ENCODE results near the gene KCNJ2.

KCNJ2 gene

GRCh38 chr17:70172449-70172848 is 3.1 kb downstream of the KCNJ2 start:
- H3K27ac ChIP-seq (ENCODE audit: low read depth, low read length), result no peak overlapping the region
- no peaks in the 10 kb centered on the region for H3K9me3 ChIP-seq (ENCODE audit: control insufficient read depth in 1 of 2, low read length in 2 of 2)
- no peak overlapping the region for H3K9ac ChIP-seq (ENCODE audit: low read depth in 1 of 2, low read length in 2 of 2)
- peaks cover 2 to 6% of the 10 kb centered on the region in 2 donors for H3K27me3 ChIP-seq (ENCODE audit: control insufficient read depth in 1 of 2, insufficient read depth in 2 of 2, low read length in 2 of 2)
- H3K4me3 ChIP-seq (ENCODE audit: low read depth in 1 of 2, low read length in 2 of 2), result no peak overlapping the region
- H3K4me1 ChIP-seq (ENCODE audit: control insufficient read depth in 1 of 2, insufficient read depth in 2 of 2, low read length in 2 of 2), result peaks cover 7 to 25% of the 10 kb centered on the region in 2 donors
- H3K36me3 ChIP-seq (ENCODE audit: control insufficient read depth in 1 of 2, insufficient read depth in 2 of 2, low read length in 2 of 2), result peaks cover 6 to 7% of the 10 kb centered on the region in 2 donors

GRCh38 chr17:70172923-70173322 is 3.6 kb downstream of the KCNJ2 start:
- no peaks in the 10 kb centered on the region for H3K9me3 ChIP-seq (ENCODE audit: control insufficient read depth in 1 of 2, low read length in 2 of 2)
- no peak overlapping the region for H3K9ac ChIP-seq (ENCODE audit: low read depth in 1 of 2, low read length in 2 of 2)
- no peak overlapping the region for H3K27ac ChIP-seq (ENCODE audit: low read depth, low read length)
- peaks cover 6 to 7% of the 10 kb centered on the region in 2 donors for H3K36me3 ChIP-seq (ENCODE audit: control insufficient read depth in 1 of 2, insufficient read depth in 2 of 2, low read length in 2 of 2)
- H3K27me3 ChIP-seq (ENCODE audit: control insufficient read depth in 1 of 2, insufficient read depth in 2 of 2, low read length in 2 of 2), result peaks cover 2 to 6% of the 10 kb centered on the region in 2 donors
- peaks cover 7 to 21% of the 10 kb centered on the region in 2 donors for H3K4me1 ChIP-seq (ENCODE audit: control insufficient read depth in 1 of 2, insufficient read depth in 2 of 2, low read length in 2 of 2)
- H3K4me3 ChIP-seq (ENCODE audit: low read depth in 1 of 2, low read length in 2 of 2), result no peak overlapping the region

GRCh38 chr17:70173681-70174080 is 4.3 kb downstream of the KCNJ2 start:
- Histone ChIP-seq H3K9ac (ENCODE audit: low read depth in 1 of 2, low read length in 2 of 2) (no peak overlapping the region), H3K27me3 (ENCODE audit: control insufficient read depth in 1 of 2, insufficient read depth in 2 of 2, low read length in 2 of 2) (peaks cover 2 to 6% of the 10 kb centered on the region in 2 donors), H3K9me3 (ENCODE audit: control insufficient read depth in 1 of 2, low read length in 2 of 2) (no peaks in the 10 kb centered on the region), H3K4me3 (ENCODE audit: low read depth in 1 of 2, low read length in 2 of 2) (no peak overlapping the region), H3K27ac (ENCODE audit: low read depth, low read length) (no peak overlapping the region), H3K4me1 (ENCODE audit: control insufficient read depth in 1 of 2, insufficient read depth in 2 of 2, low read length in 2 of 2) (peaks cover 7 to 20% of the 10 kb centered on the region in 2 donors), H3K36me3 (ENCODE audit: control insufficient read depth in 1 of 2, insufficient read depth in 2 of 2, low read length in 2 of 2) (peaks cover 6 to 7% of the 10 kb centered on the region in 2 donors)

- Histone ChIP-seq H3K27ac (ENCODE audit: low read depth, low read length) (no peak overlapping the region), H3K4me3 (ENCODE audit: low read depth in 1 of 2, low read length in 2 of 2) (no peak overlapping the region), H3K4me1 (ENCODE audit: control insufficient read depth in 1 of 2, insufficient read depth in 2 of 2, low read length in 2 of 2) (no peaks in the 10 kb centered on the region), H3K36me3 (ENCODE audit: control insufficient read depth in 1 of 2, insufficient read depth in 2 of 2, low read length in 2 of 2) (no peaks in the 10 kb centered on the region), H3K9ac (ENCODE audit: low read depth in 1 of 2, low read length in 2 of 2) (no peak overlapping the region), H3K27me3 (ENCODE audit: control insufficient read depth in 1 of 2, insufficient read depth in 2 of 2, low read length in 2 of 2) (no peaks in the 10 kb centered on the region), H3K9me3 (ENCODE audit: control insufficient read depth in 1 of 2, low read length in 2 of 2) (no peaks in the 10 kb centered on the region)
Observed at GRCh38 chr17:70181376-70181775, 12.0 kb downstream of the KCNJ2 start.

- no peak overlapping the region for H3K27ac ChIP-seq (ENCODE audit: low read depth, low read length)
- no peak overlapping the region for H3K9ac ChIP-seq (ENCODE audit: low read depth in 1 of 2, low read length in 2 of 2)
- H3K36me3 ChIP-seq (ENCODE audit: control insufficient read depth in 1 of 2, insufficient read depth in 2 of 2, low read length in 2 of 2), result no peaks in the 10 kb centered on the region
Observed at GRCh38 chr17:70181866-70182265, 12.5 kb downstream of the KCNJ2 start.

GRCh38 chr17:70183508-70183907 is 14.2 kb downstream of the KCNJ2 start:
- no peaks in the 10 kb centered on the region for H3K4me1 ChIP-seq (ENCODE audit: control insufficient read depth in 1 of 2, insufficient read depth in 2 of 2, low read length in 2 of 2)
- no peak overlapping the region for H3K9ac ChIP-seq (ENCODE audit: low read depth in 1 of 2, low read length in 2 of 2)
- H3K27me3 ChIP-seq (ENCODE audit: control insufficient read depth in 1 of 2, insufficient read depth in 2 of 2, low read length in 2 of 2), result no peaks in the 10 kb centered on the region
- no peak overlapping the region for H3K27ac ChIP-seq (ENCODE audit: low read depth, low read length)
- H3K9me3 ChIP-seq (ENCODE audit: control insufficient read depth in 1 of 2, low read length in 2 of 2), result no peaks in the 10 kb centered on the region
- H3K36me3 ChIP-seq (ENCODE audit: control insufficient read depth in 1 of 2, insufficient read depth in 2 of 2, low read length in 2 of 2), result no peaks in the 10 kb centered on the region
- H3K4me3 ChIP-seq (ENCODE audit: low read depth in 1 of 2, low read length in 2 of 2), result no peak overlapping the region

More at GRCh38 chr17:70181866-70182265, 12.5 kb downstream of the KCNJ2 start:
- H3K27me3 ChIP-seq (ENCODE audit: control insufficient read depth in 1 of 2, insufficient read depth in 2 of 2, low read length in 2 of 2), result no peaks in the 10 kb centered on the region
- H3K4me3 ChIP-seq (ENCODE audit: low read depth in 1 of 2, low read length in 2 of 2), result no peak overlapping the region
- H3K4me1 ChIP-seq (ENCODE audit: control insufficient read depth in 1 of 2, insufficient read depth in 2 of 2, low read length in 2 of 2), result no peaks in the 10 kb centered on the region
- H3K9me3 ChIP-seq (ENCODE audit: control insufficient read depth in 1 of 2, low read length in 2 of 2), result no peaks in the 10 kb centered on the region

GRCh38 chr17:70184207-70184606 is 14.9 kb downstream of the KCNJ2 start:
- Histone ChIP-seq H3K27ac (ENCODE audit: low read depth, low read length) (no peak overlapping the region), H3K4me3 (ENCODE audit: low read depth in 1 of 2, low read length in 2 of 2) (no peak overlapping the region)

GRCh38 chr17:70184770-70185169 is 15.4 kb downstream of the KCNJ2 start:
- H3K27ac ChIP-seq (ENCODE audit: low read depth, low read length), result no peak overlapping the region
- H3K4me1 ChIP-seq (ENCODE audit: control insufficient read depth in 1 of 2, insufficient read depth in 2 of 2, low read length in 2 of 2), result no peaks in the 10 kb centered on the region
- H3K9ac ChIP-seq (ENCODE audit: low read depth in 1 of 2, low read length in 2 of 2), result no peak overlapping the region
- H3K36me3 ChIP-seq (ENCODE audit: control insufficient read depth in 1 of 2, insufficient read depth in 2 of 2, low read length in 2 of 2), result no peaks in the 10 kb centered on the region
- no peaks in the 10 kb centered on the region for H3K9me3 ChIP-seq (ENCODE audit: control insufficient read depth in 1 of 2, low read length in 2 of 2)
- no peak overlapping the region for H3K4me3 ChIP-seq (ENCODE audit: low read depth in 1 of 2, low read length in 2 of 2)
- H3K27me3 ChIP-seq (ENCODE audit: control insufficient read depth in 1 of 2, insufficient read depth in 2 of 2, low read length in 2 of 2), result no peaks in the 10 kb centered on the region

More at GRCh38 chr17:70184207-70184606, 14.9 kb downstream of the KCNJ2 start:
- no peaks in the 10 kb centered on the region for H3K4me1 ChIP-seq (ENCODE audit: control insufficient read depth in 1 of 2, insufficient read depth in 2 of 2, low read length in 2 of 2)
- no peaks in the 10 kb centered on the region for H3K36me3 ChIP-seq (ENCODE audit: control insufficient read depth in 1 of 2, insufficient read depth in 2 of 2, low read length in 2 of 2)
- no peak overlapping the region for H3K9ac ChIP-seq (ENCODE audit: low read depth in 1 of 2, low read length in 2 of 2)
- H3K27me3 ChIP-seq (ENCODE audit: control insufficient read depth in 1 of 2, insufficient read depth in 2 of 2, low read length in 2 of 2), result no peaks in the 10 kb centered on the region
- no peaks in the 10 kb centered on the region for H3K9me3 ChIP-seq (ENCODE audit: control insufficient read depth in 1 of 2, low read length in 2 of 2)

- H3K27ac ChIP-seq (ENCODE audit: low read depth, low read length), result no peak overlapping the region
- no peaks in the 10 kb centered on the region for H3K27me3 ChIP-seq (ENCODE audit: control insufficient read depth in 1 of 2, insufficient read depth in 2 of 2, low read length in 2 of 2)
- no peak overlapping the region for H3K9ac ChIP-seq (ENCODE audit: low read depth in 1 of 2, low read length in 2 of 2)
- no peaks in the 10 kb centered on the region for H3K4me1 ChIP-seq (ENCODE audit: control insufficient read depth in 1 of 2, insufficient read depth in 2 of 2, low read length in 2 of 2)
- H3K36me3 ChIP-seq (ENCODE audit: control insufficient read depth in 1 of 2, insufficient read depth in 2 of 2, low read length in 2 of 2), result no peaks in the 10 kb centered on the region
- H3K4me3 ChIP-seq (ENCODE audit: low read depth in 1 of 2, low read length in 2 of 2), result no peak overlapping the region
- no peaks in the 10 kb centered on the region for H3K9me3 ChIP-seq (ENCODE audit: control insufficient read depth in 1 of 2, low read length in 2 of 2)
Observed at GRCh38 chr17:70185285-70185684, 16.0 kb downstream of the KCNJ2 start.

GRCh38 chr17:70187383-70187782 is 18.1 kb downstream of the KCNJ2 start:
- H3K9ac ChIP-seq (ENCODE audit: low read depth in 1 of 2, low read length in 2 of 2), result no peak overlapping the region
- no peaks in the 10 kb centered on the region for H3K4me1 ChIP-seq (ENCODE audit: control insufficient read depth in 1 of 2, insufficient read depth in 2 of 2, low read length in 2 of 2)

More at GRCh38 chr17:70187383-70187782, 18.1 kb downstream of the KCNJ2 start:
- Histone ChIP-seq H3K27me3 (ENCODE audit: control insufficient read depth in 1 of 2, insufficient read depth in 2 of 2, low read length in 2 of 2) (no peaks in the 10 kb centered on the region), H3K27ac (ENCODE audit: low read depth, low read length) (no peak overlapping the region), H3K36me3 (ENCODE audit: control insufficient read depth in 1 of 2, insufficient read depth in 2 of 2, low read length in 2 of 2) (no peaks in the 10 kb centered on the region), H3K4me3 (ENCODE audit: low read depth in 1 of 2, low read length in 2 of 2) (no peak overlapping the region), H3K9me3 (ENCODE audit: control insufficient read depth in 1 of 2, low read length in 2 of 2) (no peaks in the 10 kb centered on the region)
